Measurements from ENCODE around the gene PPT2.

DNA sequence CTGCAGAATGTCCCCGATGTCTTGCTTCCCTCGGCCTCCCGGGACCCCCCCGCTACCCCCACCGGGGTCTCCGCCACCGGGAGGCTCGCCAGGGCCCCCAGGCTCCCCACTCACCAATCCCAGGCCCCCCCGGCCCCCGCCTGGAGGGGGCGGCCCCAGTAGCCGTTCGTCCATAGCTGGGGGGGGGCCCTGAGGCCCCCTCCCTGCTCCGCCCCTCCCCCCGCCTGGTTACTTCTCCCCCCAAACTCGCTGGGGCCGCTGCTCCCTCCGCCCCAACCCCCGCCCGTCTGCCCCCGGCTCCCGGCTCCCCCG is 35.8 kb downstream of the PPT2 start:
- TF ChIP-seq CTCF (conservative IDR thresholded peaks at IDR 0.05) (no peak), EZH2 (IDR thresholded peaks at IDR 0.05; ENCODE audit: low read depth) (no peak)

Data from PC-9 (cell line).